Prostate gland (tissue), 2 donors: Measurements from ENCODE around the gene LSS. TPM values are rescaled to one million over a fixed set of nuclear protein-coding genes. Genes with fewer than 3 reads are reported as not detected.
"Not testable (repeated sequence)": the region's sequence is repeated elsewhere in the genome, so short reads cannot be mapped to it uniquely, and the experiment has no call there.

Experiments
- DNase-seq: peaks from one replicate; pipeline ENCODE4 v3.0.0-alpha.2; 2019; ENCODE audit warnings: low spot score
- H3K27ac ChIP-seq, 2 donors: fragments of 200-600 bp; sonication (generic); 2 replicates each; pipeline ENCODE4 v1.5.1; 2017 to 2019
- H3K27me3 ChIP-seq: fragments of 200-600 bp; sonication (generic); replicated peaks from 2 replicates; pipeline ENCODE4 v1.5.1; 2019; ENCODE audit not compliant: insufficient read depth
- H3K36me3 ChIP-seq, 2 donors: fragments of 200-600 bp; sonication (generic); 1 replicate in 1 of 2; 2 replicates in 1 of 2; pipeline versions ENCODE4 v1.5.1 to v1.8.1; 2017 to 2019
- H3K4me1 ChIP-seq: fragments of 200-600 bp; sonication (generic); replicated peaks from 2 replicates; pipeline ENCODE4 v1.5.1; 2019
- H3K4me3 ChIP-seq, 2 donors: fragments of 200-600 bp; sonication (generic); 2 replicates each; pipeline ENCODE4 v1.5.1; 2017 to 2019
- H3K9me3 ChIP-seq: fragments of 200-600 bp; sonication (generic); 2 replicates; pipeline ENCODE4 v1.5.1; 2017
- CTCF ChIP-seq, 4 experiments: fragments of 200-600 bp in 2 of 4; fragments of 450-650 bp in 2 of 4; sonication (generic) in 2 of 4; IDR thresholded peaks; 1 replicate in 3 of 4; 2 replicates in 1 of 4; pipeline ENCODE4 v1.5.1; 2016 to 2019; ENCODE audit warnings: antibody characterized with exemption in 4 of 4, mild to moderate bottlenecking in 2 of 4, moderate library complexity in 2 of 4
- POLR2A ChIP-seq: fragments of 450-650 bp; IDR thresholded peaks from one replicate; pipeline ENCODE4 v1.6.1; 2016; ENCODE audit warnings: antibody characterized with exemption, mild to moderate bottlenecking
- POLR2AphosphoS5 ChIP-seq: sonication (generic); formaldehyde crosslinking; IDR thresholded peaks from one replicate; pipeline ENCODE4 v1.6.1; 2017; ENCODE audit warnings: antibody characterized with exemption
- WGBS: methylation state at CpG from one replicate; pipeline ENCODE4 v1.1.5; 2018; 5-methylcytosine and 5-hydroxymethylcytosine counted together
- intact Hi-C: fragments of 100-400 bp; cut with DNase I; formaldehyde crosslinking; loops from one replicate; pipeline ENCODE4 v1.14.2; 2022
- total RNA-seq, 2 donors: library from RNA; depleted of rRNA; stranded (reverse); fragments of >200 nt; gene quantifications; one replicate each; pipeline ENCODE4 v1.1.0, GENCODE V29; 2016

The LSS gene
- total RNA-seq, 2 donors from 2014 or later: 95.5 to 145 TPM

GRCh38 chr21:46229133-46229922 is 754 bp upstream of the LSS start:
- H3K9me3 ChIP-seq: no peaks in the 10 kb centered on the region
- peak overlapping the region; percentile 99 for H3K4me3 ChIP-seq
- TF ChIP-seq POLR2AphosphoS5 (no peak), CTCF (IDR thresholded peaks at IDR 0.05) (peak; percentile 45 to 80 (median 66))
- H3K27ac ChIP-seq: peak overlapping the region; percentile 87 to 98
- H3K4me1 ChIP-seq: peaks cover 5% of the 10 kb centered on the region
- WGBS: 2% methylated on average over 59 of the region's 72 CpGs
- no peaks in the 10 kb centered on the region for H3K36me3 ChIP-seq
- no peaks in the 10 kb centered on the region for H3K27me3 ChIP-seq
- no peak for DNase-seq
- intact Hi-C loops: loop anchor here (2.0 to 5.0 kb wide), 4 partner anchors 45 to 257 kb away; partner anchors contain the start of gene SPATC1L

GRCh38 chr21:46227811-46228344 is 696 bp downstream of the LSS start:
- Histone ChIP-seq H3K4me3 (peak overlapping the region; percentile 99), H3K4me1 (peaks cover 5% of the 10 kb centered on the region), H3K27ac (peak overlapping the region; percentile 97 to 98), H3K36me3 (no peaks in the 10 kb centered on the region), H3K27me3 (no peaks in the 10 kb centered on the region), H3K9me3 (no peaks in the 10 kb centered on the region)
- DNase-seq: no peak
- intact Hi-C loops: loop anchor here (2.0 to 5.0 kb wide), 4 partner anchors 43 to 256 kb away; partner anchors contain the start of gene SPATC1L
- WGBS: 2% methylated on average over 20 of the region's 20 CpGs
- TF ChIP-seq POLR2A (no peak), CTCF (IDR thresholded peaks at IDR 0.05) (no peak), POLR2AphosphoS5 (no peak)

DNA sequence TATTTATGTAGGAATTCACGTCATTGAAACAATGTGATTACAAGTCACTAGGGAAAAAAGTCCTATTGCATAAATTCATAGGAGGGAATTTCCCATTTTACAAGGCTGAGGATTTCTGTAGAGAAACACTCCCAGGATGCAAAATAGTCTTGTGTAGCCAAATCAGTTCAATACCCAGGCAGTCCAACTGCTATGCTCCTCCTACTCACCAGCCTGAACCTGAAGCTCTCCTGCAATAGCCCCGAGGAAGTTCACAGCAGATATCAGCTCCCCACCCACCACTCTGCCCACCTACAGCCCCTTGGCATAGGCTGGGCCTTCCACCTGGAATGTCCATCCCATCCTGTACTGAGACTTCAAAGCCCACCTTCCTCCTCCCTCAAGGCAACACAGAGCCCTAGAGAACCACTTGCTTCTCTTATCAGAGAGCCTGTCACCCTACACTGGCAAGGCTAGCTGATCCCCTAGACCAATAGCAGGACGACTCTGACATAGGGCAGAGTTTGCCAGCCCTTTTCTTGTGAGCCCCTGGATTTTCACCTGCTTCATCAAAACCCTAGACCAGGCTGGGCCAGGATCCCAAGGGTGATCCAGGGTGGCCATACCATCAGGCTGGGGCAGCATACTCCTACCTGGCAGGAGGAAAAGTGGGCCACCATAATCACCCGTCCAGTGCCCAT is 1.5 kb downstream of the LSS start:
- H3K27me3 ChIP-seq: no peaks in the 10 kb centered on the region
- 42% methylated on average over 4 of the region's 4 CpGs for WGBS
- peaks cover 5% of the 10 kb centered on the region for H3K4me1 ChIP-seq
- no peaks in the 10 kb centered on the region for H3K9me3 ChIP-seq
- TF ChIP-seq POLR2AphosphoS5 (peak; percentile 35), POLR2A (no peak), CTCF (IDR thresholded peaks at IDR 0.05) (no peak)
- peak overlapping the region; percentile 99 for H3K4me3 ChIP-seq
- no peaks in the 10 kb centered on the region for H3K36me3 ChIP-seq
- DNase-seq: peak; percentile 41
- H3K27ac ChIP-seq: peak overlapping the region; percentile 97 to 98
- intact Hi-C loops: loop anchor here (5.0 kb wide), 3 partner anchors 85 to 255 kb away; a partner anchor contains a TSS

DNA sequence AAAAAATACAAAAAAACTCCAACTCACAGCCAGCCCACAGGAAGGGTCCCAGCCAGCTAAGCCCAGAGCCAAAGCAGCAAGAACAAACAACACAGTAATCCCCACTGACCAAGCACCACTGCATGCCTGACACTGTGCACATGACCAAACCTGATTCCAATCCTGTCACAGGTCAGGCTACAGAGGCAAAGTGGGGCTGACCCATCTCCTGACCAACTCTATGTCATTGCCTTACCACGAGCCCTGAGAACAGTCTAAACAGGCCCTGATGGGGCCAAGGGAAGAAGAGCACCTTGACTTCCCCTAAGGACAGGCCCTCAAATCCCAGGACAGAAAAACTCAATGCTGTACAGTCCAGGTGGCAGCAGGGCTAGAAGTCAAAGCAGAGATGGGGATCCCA is 2.4 kb downstream of the LSS start:
- intact Hi-C loops: loop anchor here (5.0 kb wide), 3 partner anchors 84 to 254 kb away; a partner anchor contains a TSS
- Histone ChIP-seq H3K27ac (peak overlapping the region; percentile 97 to 98), H3K27me3 (no peaks in the 10 kb centered on the region), H3K4me1 (peaks cover 5% of the 10 kb centered on the region), H3K4me3 (peak overlapping the region in 1 of 2 donors; percentile 99), H3K36me3 (no peaks in the 10 kb centered on the region), H3K9me3 (no peaks in the 10 kb centered on the region)
- DNase-seq: no peak
- no peak for TF ChIP-seq POLR2AphosphoS5
- TF ChIP-seq CTCF (IDR thresholded peaks at IDR 0.05): no peak
- no peak for TF ChIP-seq POLR2A
- WGBS: 100% methylated on average over 1 of the region's 1 CpG

DNA sequence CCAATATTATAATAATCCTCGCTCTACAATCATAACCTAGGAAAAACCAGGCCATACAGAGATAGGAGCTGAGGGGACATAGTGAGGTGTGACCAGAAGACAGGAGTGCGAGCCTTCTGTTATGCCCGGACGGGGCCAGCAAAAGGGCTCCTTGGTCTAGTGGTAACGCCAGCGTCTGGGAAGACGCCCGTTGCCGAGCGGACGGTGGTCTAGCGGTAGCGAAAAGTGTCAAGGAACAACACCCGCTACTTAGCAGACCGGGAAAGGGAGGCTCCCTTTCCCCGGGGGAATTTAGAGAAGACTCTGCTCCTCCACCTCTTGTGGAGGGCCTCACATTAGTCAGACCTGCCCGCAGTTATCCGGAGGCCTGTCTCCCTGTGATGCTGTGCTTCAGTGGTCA is 4.9 kb downstream of the LSS start:
- H3K4me3 ChIP-seq, H3K9me3 ChIP-seq, H3K27me3 ChIP-seq, DNase-seq, H3K4me1 ChIP-seq, intact Hi-C loops, H3K36me3 ChIP-seq: not testable (repeated sequence)
- peak overlapping the region in 1 of 2 donors; percentile 23 for H3K27ac ChIP-seq
- 91% methylated on average over 18 of the region's 18 CpGs for WGBS
